ENCODE results near the gene IRF5. TPM values are rescaled to one million over a fixed set of nuclear protein-coding genes. Genes with fewer than 3 reads are reported as not detected.

The IRF5 gene
- total RNA-seq, 2 experiments from 2014 or later = 6.5 to 6.7 TPM

DNA sequence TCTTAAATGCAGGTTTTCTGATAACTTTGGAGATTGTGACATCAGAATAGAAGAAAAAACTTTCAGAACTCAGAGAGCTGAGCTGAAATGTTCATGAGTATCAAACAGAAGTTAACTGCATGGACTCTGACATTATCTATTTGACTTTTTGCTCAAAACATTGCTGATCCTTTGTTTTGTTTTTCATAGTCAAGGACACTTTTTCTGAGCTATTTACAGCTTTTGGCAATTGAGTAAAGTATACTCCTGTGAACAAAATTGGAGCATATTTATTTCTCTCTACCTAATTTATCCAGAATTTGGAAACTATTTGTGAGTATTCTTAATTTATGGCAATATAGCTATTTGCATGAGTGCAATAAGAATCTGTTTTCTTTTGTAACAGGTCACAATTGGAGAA is 38.3 kb upstream of the IRF5 start:
- H3K4me3 Mint-ChIP-seq = no peak overlapping the region
- no peak overlapping the region for H3K27ac Mint-ChIP-seq
- H3K4me1 Mint-ChIP-seq = no peaks in the 10 kb centered on the region
- no peak for DNase-seq
- H3K9me3 Mint-ChIP-seq = peaks cover 6% of the 10 kb centered on the region
- ChIA-PET CTCF (interaction anchor here (1.4 kb wide), 2 partner anchors 15 to 192 kb away, joined by 3 read pairs; no protein-coding TSS in a partner anchor), POLR2A (no interaction called here)
- H3K36me3 Mint-ChIP-seq (ENCODE audit: low read depth) = peaks cover 2% of the 10 kb centered on the region
- H3K27me3 Mint-ChIP-seq = peaks cover 6% of the 10 kb centered on the region

GRCh38 chr7:128900237-128900636 is 37.5 kb upstream of the IRF5 start:
- Mint-ChIP-seq H3K4me1 (no peaks in the 10 kb centered on the region), H3K27ac (no peak overlapping the region), H3K27me3 (peaks cover 6% of the 10 kb centered on the region), H3K4me3 (no peak overlapping the region), H3K9me3 (peaks cover 6% of the 10 kb centered on the region), H3K36me3 (ENCODE audit: low read depth) (peaks cover 2% of the 10 kb centered on the region)
- CTCF ChIA-PET = interaction anchor here (0.7 to 1.4 kb wide), 3 partner anchors 11 to 192 kb away, joined by 3 read pairs; no protein-coding TSS in a partner anchor
- DNase-seq = no peak
- POLR2A ChIA-PET = no interaction called here

DNA sequence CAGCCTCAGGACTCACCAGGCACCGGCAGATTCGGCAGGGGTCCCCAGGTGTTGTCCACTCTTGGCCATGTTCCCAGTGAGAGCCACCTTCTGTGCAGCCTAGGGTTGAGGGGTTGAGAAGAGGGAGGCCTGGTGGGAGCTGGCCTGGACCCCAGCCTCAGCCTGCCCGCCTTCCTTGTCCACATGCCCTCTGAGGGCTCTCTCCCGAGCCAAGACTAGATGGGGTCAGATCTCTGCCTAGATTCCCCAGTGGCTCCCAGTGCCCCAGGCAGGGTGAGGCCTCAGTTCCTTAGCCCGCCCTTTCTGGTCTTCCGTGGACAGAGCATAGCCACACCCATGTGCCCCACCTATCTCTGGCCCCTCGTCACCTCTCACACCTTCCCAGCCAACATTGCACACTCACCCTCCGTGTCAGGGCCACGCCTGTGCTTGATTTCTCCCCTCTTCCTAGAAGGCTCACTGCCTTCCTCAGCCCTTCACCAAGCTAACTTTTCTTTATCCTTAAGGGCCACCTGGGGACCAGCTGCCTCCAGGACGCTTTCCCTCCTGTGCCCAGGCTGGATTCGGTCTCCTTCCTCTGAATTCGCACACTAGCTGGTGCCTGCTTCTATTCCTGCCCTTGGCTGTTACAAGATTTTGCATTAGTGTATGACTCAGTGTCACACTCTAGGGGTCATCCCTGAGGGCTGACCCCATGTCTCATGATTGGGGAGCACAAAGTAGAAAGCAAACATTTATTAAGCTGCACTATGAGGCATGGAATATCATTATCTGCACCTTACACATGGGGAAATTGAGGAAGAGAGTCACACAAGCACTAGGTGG is 34.8 kb upstream of the IRF5 start:
- no peak overlapping the region for H3K4me3 Mint-ChIP-seq
- H3K9me3 Mint-ChIP-seq = peaks cover 6% of the 10 kb centered on the region
- CTCF ChIA-PET = interaction anchor here (0.9 to 1.9 kb wide), 4 partner anchors 9 to 261 kb away, joined by 3 to 4 read pairs (median 4); no protein-coding TSS in a partner anchor
- no peaks in the 10 kb centered on the region for H3K4me1 Mint-ChIP-seq
- peaks cover 2% of the 10 kb centered on the region for H3K36me3 Mint-ChIP-seq (ENCODE audit: low read depth)
- POLR2A ChIA-PET = no interaction called here
- peaks cover 10% of the 10 kb centered on the region for H3K27me3 Mint-ChIP-seq
- no peak overlapping the region for H3K27ac Mint-ChIP-seq
- DNase-seq = no peak

DNA sequence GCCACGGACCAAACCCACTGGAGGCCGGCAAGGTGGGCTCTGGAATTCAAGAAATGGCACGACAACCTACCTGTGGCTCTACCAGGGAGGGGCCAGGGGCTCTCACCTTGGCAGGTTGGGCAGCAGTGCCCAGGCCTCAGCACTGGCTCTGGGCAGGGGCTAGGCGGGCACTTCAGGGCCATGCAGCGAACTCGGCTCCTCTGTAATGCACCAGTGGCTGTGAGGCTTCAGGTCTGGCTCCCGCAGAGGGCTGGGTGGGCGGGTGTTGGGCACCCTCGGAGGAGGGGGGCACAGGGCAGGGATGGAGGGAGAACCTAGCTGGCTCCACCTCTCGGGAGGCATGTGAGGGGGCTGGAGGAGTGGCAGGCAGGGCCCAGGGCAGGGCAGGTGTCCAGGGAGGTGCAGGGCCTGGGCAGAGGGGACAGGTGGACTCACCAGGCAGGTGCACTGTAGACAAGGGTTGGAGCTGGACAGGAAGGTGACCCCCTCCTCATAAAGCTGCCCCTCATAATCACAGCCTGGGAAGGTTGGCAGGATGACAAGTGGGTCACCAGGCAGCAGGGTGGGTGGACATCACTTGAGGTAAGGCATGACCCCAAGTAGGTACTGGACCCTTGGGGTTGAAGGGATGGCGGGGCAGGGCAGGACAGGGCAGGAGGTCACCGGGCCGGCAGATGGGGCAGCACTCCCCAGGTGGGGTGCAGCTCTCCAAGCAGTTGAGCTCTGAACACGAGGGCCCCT is 33.9 kb upstream of the IRF5 start:
- no peaks in the 10 kb centered on the region for H3K36me3 Mint-ChIP-seq (ENCODE audit: low read depth)
- CTCF ChIA-PET = interaction anchor here (0.9 to 1.9 kb wide), 4 partner anchors 8 to 260 kb away, joined by 3 to 4 read pairs (median 4); no protein-coding TSS in a partner anchor
- H3K9me3 Mint-ChIP-seq = peaks cover 3% of the 10 kb centered on the region
- peaks cover 6% of the 10 kb centered on the region for H3K27me3 Mint-ChIP-seq
- no peaks in the 10 kb centered on the region for H3K4me1 Mint-ChIP-seq
- H3K27ac Mint-ChIP-seq = no peak overlapping the region
- no peak overlapping the region for H3K4me3 Mint-ChIP-seq
- POLR2A ChIA-PET = no interaction called here
- no peak for DNase-seq

DNA sequence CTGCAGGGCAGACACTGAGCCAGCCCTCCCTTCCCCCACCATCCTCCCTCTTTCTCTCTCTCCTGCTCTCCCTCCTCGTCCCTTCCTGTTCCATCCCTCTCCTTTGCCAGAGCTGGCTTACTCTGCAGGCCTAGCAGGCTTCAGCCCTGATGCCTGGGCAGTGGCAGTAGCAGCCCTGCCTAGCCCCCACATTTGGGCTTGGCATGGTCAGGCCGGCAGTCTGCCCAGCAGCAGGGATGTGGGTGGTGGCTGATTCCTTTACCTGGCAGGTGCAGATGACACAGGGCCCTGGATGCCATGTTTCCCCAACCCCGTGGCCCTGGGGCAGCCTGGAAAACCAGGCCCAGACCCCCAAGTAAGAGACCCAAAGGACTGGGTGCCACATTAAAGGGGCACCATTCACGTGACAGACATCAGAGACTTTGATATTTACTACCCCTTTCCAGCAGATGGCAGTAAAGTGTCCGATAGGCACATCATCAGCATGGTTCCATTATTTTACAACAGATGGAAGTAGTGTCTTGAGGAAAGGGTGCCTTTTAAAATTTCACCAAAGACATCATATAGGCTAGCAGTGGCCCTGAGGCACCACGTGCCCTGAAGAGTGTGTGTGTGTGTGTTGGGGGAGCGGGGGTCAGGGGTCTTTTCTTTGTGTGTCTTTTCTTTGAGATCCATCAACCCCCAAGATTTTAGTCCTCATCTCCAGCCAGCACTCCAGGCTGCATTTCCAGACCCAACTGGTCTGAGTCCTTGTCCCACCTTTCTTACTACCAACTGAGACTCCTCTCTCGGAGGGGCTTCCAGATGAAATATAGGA is 33.1 kb upstream of the IRF5 start:
- CTCF ChIA-PET = interaction anchor here (1.0 to 1.6 kb wide), 2 partner anchors 18 to 187 kb away, joined by 3 to 4 read pairs; no protein-coding TSS in a partner anchor
- Mint-ChIP-seq H3K9me3 (peaks cover 3% of the 10 kb centered on the region), H3K4me1 (no peaks in the 10 kb centered on the region), H3K27ac (no peak overlapping the region), H3K27me3 (peaks cover 12% of the 10 kb centered on the region), H3K4me3 (no peak overlapping the region), H3K36me3 (ENCODE audit: low read depth) (no peaks in the 10 kb centered on the region)
- POLR2A ChIA-PET = no interaction called here
- peak; percentile 53 for DNase-seq

- peaks cover 22% of the 10 kb centered on the region for H3K27me3 Mint-ChIP-seq
- H3K9me3 Mint-ChIP-seq = no peaks in the 10 kb centered on the region
- no peaks in the 10 kb centered on the region for H3K36me3 Mint-ChIP-seq (ENCODE audit: low read depth)
- no peak overlapping the region for H3K4me3 Mint-ChIP-seq
- no peak for DNase-seq
- ChIA-PET CTCF (interaction anchor here (2.8 kb wide), 1 partner anchor 185 kb away, joined by 9 read pairs; no protein-coding TSS in a partner anchor), POLR2A (no interaction called here)
- H3K27ac Mint-ChIP-seq = no peak overlapping the region
- no peaks in the 10 kb centered on the region for H3K4me1 Mint-ChIP-seq
Measured at GRCh38 chr7:128906001-128906765, 31.5 kb upstream of the IRF5 start.

DNA sequence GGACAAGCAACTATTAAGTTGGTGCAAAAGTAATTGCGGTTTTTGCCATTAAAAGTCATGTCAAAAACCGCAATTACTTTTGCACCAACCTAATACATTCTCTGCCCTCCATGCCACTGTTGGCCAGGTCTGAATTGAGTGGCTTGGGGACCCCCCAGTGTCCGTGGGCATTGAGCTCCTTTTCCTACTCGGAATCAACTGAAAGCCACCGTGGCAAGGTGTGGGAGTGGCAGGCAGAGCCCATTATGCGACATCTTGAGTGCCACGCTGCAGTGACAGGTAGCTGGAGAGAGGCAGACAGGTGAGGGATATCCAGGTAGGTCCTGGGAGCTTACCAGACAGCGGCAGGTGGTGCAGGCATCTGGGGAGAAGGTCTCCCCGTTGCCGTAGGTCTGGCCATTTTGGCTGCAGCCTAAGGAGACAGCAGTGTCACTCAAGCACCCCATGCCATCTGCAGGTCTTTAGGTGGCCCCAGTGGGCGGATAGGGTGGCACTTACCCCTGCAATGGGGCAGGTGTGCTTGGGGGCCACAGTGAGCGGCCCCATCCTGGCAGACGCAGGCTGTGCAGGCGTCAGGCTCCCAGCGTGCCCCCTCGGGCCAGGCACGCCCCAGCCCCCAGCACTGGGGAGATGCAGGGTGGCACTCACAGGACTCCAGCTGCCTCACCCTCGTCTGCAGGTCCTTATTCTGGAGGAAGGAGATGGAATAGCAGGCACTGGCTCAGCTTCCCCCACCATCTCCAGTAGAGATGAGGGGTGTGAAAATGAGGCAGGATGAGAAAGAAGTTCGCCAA is 30.8 kb upstream of the IRF5 start:
- DNase-seq = no peak
- Mint-ChIP-seq H3K4me3 (no peak overlapping the region), H3K27ac (no peak overlapping the region), H3K27me3 (peaks cover 30% of the 10 kb centered on the region), H3K9me3 (no peaks in the 10 kb centered on the region), H3K4me1 (no peaks in the 10 kb centered on the region), H3K36me3 (ENCODE audit: low read depth) (no peaks in the 10 kb centered on the region)
- POLR2A ChIA-PET = no interaction called here
- CTCF ChIA-PET = interaction anchor here (2.8 kb wide), 1 partner anchor 184 kb away, joined by 9 read pairs; no protein-coding TSS in a partner anchor

DNA sequence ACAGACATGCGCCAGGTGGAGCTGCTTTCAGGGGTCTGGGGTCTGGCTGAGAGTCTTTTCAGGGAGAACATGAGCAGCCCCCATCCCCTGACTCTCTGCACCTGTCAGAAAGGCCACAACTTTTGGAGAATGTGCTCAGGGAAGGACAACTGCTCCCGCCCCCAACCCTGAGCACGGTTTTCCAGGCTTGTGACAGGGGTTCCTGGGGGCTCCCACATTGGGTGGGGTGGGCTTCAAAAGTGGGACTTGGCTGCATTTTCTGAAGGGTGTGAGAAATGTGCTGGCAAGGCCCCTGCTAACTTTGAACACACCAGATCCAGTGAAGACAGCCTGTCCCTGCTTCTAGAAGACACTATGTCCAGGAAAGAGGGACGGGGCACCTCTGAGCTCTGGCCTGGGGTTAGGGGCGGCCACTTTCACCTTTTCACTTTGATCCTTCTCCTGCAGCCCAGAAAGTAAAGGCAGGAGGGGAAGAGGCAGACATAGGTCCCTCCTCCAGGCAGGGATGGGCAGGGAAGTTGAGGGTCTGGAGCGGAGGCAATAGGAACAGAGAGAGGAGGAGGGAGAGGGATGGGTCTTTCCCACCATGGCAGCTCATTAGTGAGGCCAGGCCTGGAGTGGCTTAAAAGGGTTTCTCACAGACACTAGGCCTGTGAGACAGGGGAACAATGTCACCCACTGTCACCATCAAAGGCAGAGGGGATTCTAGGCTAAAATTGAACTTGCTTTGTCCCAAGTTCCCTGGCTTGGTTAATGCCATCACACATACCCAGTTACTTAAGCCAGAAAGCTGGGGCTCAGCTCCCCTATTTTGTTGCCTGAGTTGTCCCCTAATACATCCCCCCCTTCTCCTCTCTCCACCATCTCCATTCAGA is 28.7 kb upstream of the IRF5 start:
- Mint-ChIP-seq H3K36me3 (ENCODE audit: low read depth) (no peaks in the 10 kb centered on the region), H3K4me1 (no peaks in the 10 kb centered on the region), H3K27me3 (peaks cover 35% of the 10 kb centered on the region), H3K9me3 (no peaks in the 10 kb centered on the region), H3K4me3 (no peak overlapping the region), H3K27ac (no peak overlapping the region)
- ChIA-PET POLR2A (no interaction called here), CTCF (interaction anchor here (1.0 to 2.8 kb wide), 2 partner anchors 12 to 182 kb away, joined by 3 to 9 read pairs; no protein-coding TSS in a partner anchor)
- no peak for DNase-seq

GRCh38 chr7:128909625-128910568 is 27.8 kb upstream of the IRF5 start:
- Mint-ChIP-seq H3K4me1 (no peaks in the 10 kb centered on the region), H3K9me3 (no peaks in the 10 kb centered on the region), H3K27ac (no peak overlapping the region), H3K27me3 (peaks cover 41% of the 10 kb centered on the region), H3K4me3 (no peak overlapping the region), H3K36me3 (ENCODE audit: low read depth) (no peaks in the 10 kb centered on the region)
- no peak for DNase-seq
- POLR2A ChIA-PET = no interaction called here
- CTCF ChIA-PET = no interaction called here

DNA sequence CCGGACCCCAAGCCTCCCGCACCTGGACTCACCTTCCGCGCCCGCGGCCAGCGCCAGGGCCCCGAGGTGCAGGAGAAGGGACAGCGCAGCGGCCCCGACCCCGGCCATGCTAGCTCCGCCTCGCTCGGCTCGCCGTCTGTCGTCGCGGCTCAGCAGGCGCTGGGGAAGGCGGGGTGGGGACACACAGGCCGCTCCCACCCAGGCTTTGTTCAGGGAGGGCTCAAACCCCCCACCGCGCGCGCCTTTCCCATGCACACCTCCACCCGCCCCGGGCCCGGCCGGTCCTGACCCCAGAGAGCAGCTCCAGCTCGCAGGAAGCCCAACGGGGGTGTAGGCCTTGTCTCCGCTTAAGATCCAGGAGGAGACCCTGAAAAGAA is 27.2 kb upstream of the IRF5 start, which contains the start of gene KCP:
Gene KCP, minus strand, starts transcription at position 141 of the 377 bp plus-strand sequence. Its CDS starts 33 bp downstream, at position 108.
- peaks cover 45% of the 10 kb centered on the region for H3K27me3 Mint-ChIP-seq
- H3K27ac Mint-ChIP-seq = no peak within 1 kb of the TSS
- no peaks in the 10 kb centered on the region for H3K36me3 Mint-ChIP-seq (ENCODE audit: low read depth)
- POLR2A ChIA-PET = no interaction called here
- no peaks in the 10 kb centered on the region for H3K9me3 Mint-ChIP-seq
- CTCF ChIA-PET = no interaction called here
- no peak within 1 kb of the TSS for H3K4me3 Mint-ChIP-seq
- peaks cover 3% of the 10 kb centered on the region for H3K4me1 Mint-ChIP-seq
- DNase-seq = no peak
